Ramos (cell line): ENCODE measurements around the gene SNRPA.
"Not testable (repeated sequence)": the region's sequence is repeated elsewhere in the genome, so short reads cannot be mapped to it uniquely, and the experiment has no call there.

Experiments
- in situ Hi-C: fragments of 300-500 bp; cut with MboI; formaldehyde crosslinking; loops from one replicate; pipeline ENCODE4 v1.14.3; 2022; ENCODE audit warnings: low sequenced_read_pairs; ENCODE audit not compliant: unreplicated experiment

Gene SNRPA

GRCh38 chr19:40719414-40719894, 31.5 kb upstream of the SNRPA start:
- in situ Hi-C loops = no loop called here

- in situ Hi-C loops = no loop called here
These were observed 29.9 kb upstream of the SNRPA start for GRCh38 chr19:40721140-40721486.

GRCh38 chr19:40721936-40722661, 28.9 kb upstream of the SNRPA start:
- in situ Hi-C loops = no loop called here

GRCh38 chr19:40723661-40724254, 27.2 kb upstream of the SNRPA start:
- in situ Hi-C loops = no loop called here

GRCh38 chr19:40724315-40724714, 26.7 kb upstream of the SNRPA start:
- in situ Hi-C loops = no loop called here

- in situ Hi-C loops = no loop called here
These were observed 26.1 kb upstream of the SNRPA start for GRCh38 chr19:40724855-40725254.

- in situ Hi-C loops = no loop called here
These were observed 24.7 kb upstream of the SNRPA start for GRCh38 chr19:40726279-40726678.

- in situ Hi-C loops = not testable (repeated sequence)
These were observed 20.9 kb upstream of the SNRPA start for GRCh38 chr19:40730065-40730464.

GRCh38 chr19:40732304-40732703, 18.7 kb upstream of the SNRPA start:
- in situ Hi-C loops = not testable (repeated sequence)

- in situ Hi-C loops = no loop called here
These were observed 17.9 kb upstream of the SNRPA start for GRCh38 chr19:40733149-40733548.

- in situ Hi-C loops = no loop called here
These were observed 15.8 kb upstream of the SNRPA start for GRCh38 chr19:40735013-40735771.

- in situ Hi-C loops = no loop called here
These were observed 14.3 kb upstream of the SNRPA start for GRCh38 chr19:40736661-40737060.

- in situ Hi-C loops = no loop called here
These were observed 13.8 kb upstream of the SNRPA start for GRCh38 chr19:40737102-40737644.

GRCh38 chr19:40739030-40739839, 11.8 kb upstream of the SNRPA start:
- in situ Hi-C loops = no loop called here

GRCh38 chr19:40739871-40740703, 10.9 kb upstream of the SNRPA start:
- in situ Hi-C loops = no loop called here

- in situ Hi-C loops = no loop called here
These were observed 10.3 kb upstream of the SNRPA start for GRCh38 chr19:40740747-40741146.

- in situ Hi-C loops = no loop called here
These were observed 9.2 kb upstream of the SNRPA start for GRCh38 chr19:40741527-40742390.

GRCh38 chr19:40742477-40742876, 8.5 kb upstream of the SNRPA start:
- in situ Hi-C loops = no loop called here
